ENCODE data around the gene METTL16.

Gene METTL16

GRCh38 chr17:2393954-2394749 is 117.5 kb downstream of the METTL16 start:
- Histone ChIP-seq H3K27ac (ENCODE audit: low read depth, low read length, poor library complexity, severe bottlenecking) (peak overlapping the region; percentile 19), H3K27me3 (ENCODE audit: insufficient read depth, low read length) (no peaks in the 10 kb centered on the region), H3K4me2 (ENCODE audit: low read length) (peak overlapping the region; percentile 48), H4K20me1 (ENCODE audit: insufficient read depth, low read length) (no peaks in the 10 kb centered on the region), H3K9ac (ENCODE audit: low read length) (peak overlapping the region; percentile 55; the same call in 1 of the 2 replicates), H3K4me1 (ENCODE audit: insufficient read depth, low read length, severe bottlenecking) (peaks cover 63% of the 10 kb centered on the region), H3K36me3 (ENCODE audit: insufficient read depth, low read length) (no peaks in the 10 kb centered on the region; the same call in 1 of the 2 replicates), H3F3A (ENCODE audit: insufficient read depth, low read length) (no peaks in the 10 kb centered on the region), H3K9me2 (ENCODE audit: low read depth, low read length) (no peaks in the 10 kb centered on the region), H3K4me3 (ENCODE audit: low read depth, low read length, poor library complexity, severe bottlenecking) (peak overlapping the region; percentile 79), H2AFZ (ENCODE audit: low read length) (no peak overlapping the region), H3K79me2 (ENCODE audit: insufficient read depth, low read length) (no peaks in the 10 kb centered on the region), H3K9me3 (ENCODE audit: low read length) (no peaks in the 10 kb centered on the region)
- TF ChIP-seq EZH2 (IDR thresholded peaks at IDR 0.05; ENCODE audit: borderline replicate concordance, low read length), result no peak
- no peak for TF ChIP-seq CTCF (IDR thresholded peaks at IDR 0.05; ENCODE audit: low read length)

GRCh38 chr17:2393174-2393953 is 118.3 kb downstream of the METTL16 start:
- Histone ChIP-seq H4K20me1 (ENCODE audit: insufficient read depth, low read length) (no peaks in the 10 kb centered on the region), H3K4me3 (ENCODE audit: low read depth, low read length, poor library complexity, severe bottlenecking) (peak overlapping the region; percentile 79), H2AFZ (ENCODE audit: low read length) (no peak overlapping the region), H3K4me1 (ENCODE audit: insufficient read depth, low read length, severe bottlenecking) (peaks cover 57% of the 10 kb centered on the region), H3K27me3 (ENCODE audit: insufficient read depth, low read length) (no peaks in the 10 kb centered on the region), H3K4me2 (ENCODE audit: low read length) (peak overlapping the region; percentile 87), H3F3A (ENCODE audit: insufficient read depth, low read length) (no peaks in the 10 kb centered on the region), H3K79me2 (ENCODE audit: insufficient read depth, low read length) (no peaks in the 10 kb centered on the region), H3K27ac (ENCODE audit: low read depth, low read length, poor library complexity, severe bottlenecking) (peak overlapping the region; percentile 85), H3K9me3 (ENCODE audit: low read length) (no peaks in the 10 kb centered on the region), H3K36me3 (ENCODE audit: insufficient read depth, low read length) (no peaks in the 10 kb centered on the region; the same call in 1 of the 2 replicates), H3K9me2 (ENCODE audit: low read depth, low read length) (no peaks in the 10 kb centered on the region), H3K9ac (ENCODE audit: low read length) (peak overlapping the region; percentile 88)
- no peak for TF ChIP-seq EZH2 (IDR thresholded peaks at IDR 0.05; ENCODE audit: borderline replicate concordance, low read length)
- TF ChIP-seq CTCF (IDR thresholded peaks at IDR 0.05; ENCODE audit: low read length), result no peak

GRCh38 chr17:2392252-2393173 is 119.2 kb downstream of the METTL16 start:
- TF ChIP-seq CTCF (IDR thresholded peaks at IDR 0.05; ENCODE audit: low read length) (no peak), EZH2 (IDR thresholded peaks at IDR 0.05; ENCODE audit: borderline replicate concordance, low read length) (no peak)

More at GRCh38 chr17:2392252-2393173, 119.2 kb downstream of the METTL16 start:
- peak overlapping the region; percentile 87 for H3K4me2 ChIP-seq (ENCODE audit: low read length)
- no peaks in the 10 kb centered on the region for H3K27me3 ChIP-seq (ENCODE audit: insufficient read depth, low read length)
- peaks cover 56% of the 10 kb centered on the region for H3K4me1 ChIP-seq (ENCODE audit: insufficient read depth, low read length, severe bottlenecking)
- H2AFZ ChIP-seq (ENCODE audit: low read length), result no peak overlapping the region
- H3K36me3 ChIP-seq (ENCODE audit: insufficient read depth, low read length), result no peaks in the 10 kb centered on the region; the same call in 1 of the 2 replicates
- H3K9ac ChIP-seq (ENCODE audit: low read length), result peak overlapping the region; percentile 88
- H3F3A ChIP-seq (ENCODE audit: insufficient read depth, low read length), result no peaks in the 10 kb centered on the region
- no peaks in the 10 kb centered on the region for H4K20me1 ChIP-seq (ENCODE audit: insufficient read depth, low read length)
- H3K9me2 ChIP-seq (ENCODE audit: low read depth, low read length), result no peaks in the 10 kb centered on the region
- H3K79me2 ChIP-seq (ENCODE audit: insufficient read depth, low read length), result no peaks in the 10 kb centered on the region
- no peaks in the 10 kb centered on the region for H3K9me3 ChIP-seq (ENCODE audit: low read length)
- peak overlapping the region; percentile 79 for H3K4me3 ChIP-seq (ENCODE audit: low read depth, low read length, poor library complexity, severe bottlenecking)
- peak overlapping the region; percentile 85 for H3K27ac ChIP-seq (ENCODE audit: low read depth, low read length, poor library complexity, severe bottlenecking)

Measured in OCI-LY1 (cell line).